Measurements from ENCODE around the gene HDAC10.

DNA sequence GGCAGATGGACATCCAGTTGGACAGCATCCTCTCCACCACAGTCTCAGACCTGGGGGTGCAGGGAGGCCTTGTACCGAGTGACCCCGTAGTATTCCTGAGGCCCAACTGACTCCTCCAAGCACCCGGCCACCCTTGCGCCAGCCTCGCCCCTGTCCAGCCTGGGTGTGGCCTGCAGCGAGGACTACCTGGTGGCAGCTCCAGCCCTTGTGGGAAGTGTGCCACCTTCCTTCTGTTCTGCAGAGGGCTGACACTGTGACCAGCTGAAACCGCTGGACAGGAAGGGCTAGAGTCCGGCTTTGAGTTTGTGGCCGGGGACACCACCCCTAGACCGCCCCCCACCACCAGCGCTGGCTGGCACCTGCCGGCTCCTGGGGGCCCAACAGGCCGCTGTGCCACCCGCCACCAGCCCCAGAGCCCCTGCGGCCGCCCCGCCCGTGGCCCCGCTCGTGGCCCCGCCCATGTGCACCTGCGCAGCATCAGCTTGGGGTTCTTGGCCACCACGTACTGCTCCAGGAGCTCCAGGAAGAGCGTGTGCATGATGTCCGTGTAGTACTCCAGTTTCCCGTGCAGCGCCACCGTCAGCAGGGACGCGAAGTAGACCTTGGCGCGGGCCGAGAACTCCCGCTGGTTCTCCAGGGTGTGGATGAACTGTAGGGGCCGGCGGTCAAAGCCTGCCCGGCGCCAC lies 29.1 kb upstream of the HDAC10 start:
- TF ChIP-seq, protein P1, sequence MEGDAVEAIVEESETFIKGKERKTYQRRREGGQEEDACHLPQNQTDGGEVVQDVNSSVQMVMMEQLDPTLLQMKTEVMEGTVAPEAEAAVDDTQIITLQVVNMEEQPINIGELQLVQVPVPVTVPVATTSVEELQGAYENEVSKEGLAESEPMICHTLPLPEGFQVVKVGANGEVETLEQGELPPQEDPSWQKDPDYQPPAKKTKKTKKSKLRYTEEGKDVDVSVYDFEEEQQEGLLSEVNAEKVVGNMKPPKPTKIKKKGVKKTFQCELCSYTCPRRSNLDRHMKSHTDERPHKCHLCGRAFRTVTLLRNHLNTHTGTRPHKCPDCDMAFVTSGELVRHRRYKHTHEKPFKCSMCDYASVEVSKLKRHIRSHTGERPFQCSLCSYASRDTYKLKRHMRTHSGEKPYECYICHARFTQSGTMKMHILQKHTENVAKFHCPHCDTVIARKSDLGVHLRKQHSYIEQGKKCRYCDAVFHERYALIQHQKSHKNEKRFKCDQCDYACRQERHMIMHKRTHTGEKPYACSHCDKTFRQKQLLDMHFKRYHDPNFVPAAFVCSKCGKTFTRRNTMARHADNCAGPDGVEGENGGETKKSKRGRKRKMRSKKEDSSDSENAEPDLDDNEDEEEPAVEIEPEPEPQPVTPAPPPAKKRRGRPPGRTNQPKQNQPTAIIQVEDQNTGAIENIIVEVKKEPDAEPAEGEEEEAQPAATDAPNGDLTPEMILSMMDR (IDR thresholded peaks at IDR 0.05), result no peak
- TF ChIP-seq RXRA (IDR thresholded peaks at IDR 0.05; ENCODE audit: borderline replicate concordance, low read depth) (no peak), EZH2phosphoT487 (IDR thresholded peaks at IDR 0.05; ENCODE audit: borderline replicate concordance, low read depth) (no peak), POLR2AphosphoS5 (IDR thresholded peaks at IDR 0.05; ENCODE audit: low read depth, low read length) (no peak), RFX5 (IDR thresholded peaks at IDR 0.05; ENCODE audit: low read length) (no peak), EP300 (IDR thresholded peaks at IDR 0.05; ENCODE audit: borderline replicate concordance in 1 of 2, low read depth in 1 of 2, low read length in 1 of 2) (no peak), FOXJ3 (CRISPR knock-in tag; IDR thresholded peaks at IDR 0.05) (no peak), CHD2 (IDR thresholded peaks at IDR 0.05; ENCODE audit: low read length, partially characterized antibody) (no peak), RAD21 (IDR thresholded peaks at IDR 0.05; ENCODE audit: low read length) (no peak), FOSL2 (IDR thresholded peaks at IDR 0.05; ENCODE audit: borderline replicate concordance, low read depth) (no peak)
- TF ChIP-seq, protein P2, sequence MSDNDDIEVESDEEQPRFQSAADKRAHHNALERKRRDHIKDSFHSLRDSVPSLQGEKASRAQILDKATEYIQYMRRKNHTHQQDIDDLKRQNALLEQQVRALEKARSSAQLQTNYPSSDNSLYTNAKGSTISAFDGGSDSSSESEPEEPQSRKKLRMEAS (IDR thresholded peaks at IDR 0.05; ENCODE audit: low read depth), result no peak
- TF ChIP-seq, protein P3, sequence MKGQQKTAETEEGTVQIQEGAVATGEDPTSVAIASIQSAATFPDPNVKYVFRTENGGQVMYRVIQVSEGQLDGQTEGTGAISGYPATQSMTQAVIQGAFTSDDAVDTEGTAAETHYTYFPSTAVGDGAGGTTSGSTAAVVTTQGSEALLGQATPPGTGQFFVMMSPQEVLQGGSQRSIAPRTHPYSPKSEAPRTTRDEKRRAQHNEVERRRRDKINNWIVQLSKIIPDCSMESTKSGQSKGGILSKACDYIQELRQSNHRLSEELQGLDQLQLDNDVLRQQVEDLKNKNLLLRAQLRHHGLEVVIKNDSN (IDR thresholded peaks at IDR 0.05; ENCODE audit: borderline replicate concordance, low read depth), result no peak
